HFF-Myc (cell line): ENCODE data around the gene YBX2.

ENCODE experiments used
- DNase-seq: peaks from one replicate; pipeline ENCODE4 v3.0.0-alpha.2; 2011; ENCODE audit warnings: low read depth; ENCODE audit errors: extremely low read depth
- H3K4me3 ChIP-seq: replicated peaks from 2 replicates; pipeline ENCODE4 v1.5.1; 2011; ENCODE audit warnings: low read depth, mild to moderate bottlenecking, control low read depth, low read length
- TF ChIP-seq, protein P1 (sequence below): IDR thresholded peaks from 2 replicates; pipeline ENCODE4 v1.5.1; 2012; ENCODE audit warnings: mild to moderate bottlenecking, low read depth, low read length, control low read depth; ENCODE audit errors: missing control alignments

The YBX2 gene

DNA sequence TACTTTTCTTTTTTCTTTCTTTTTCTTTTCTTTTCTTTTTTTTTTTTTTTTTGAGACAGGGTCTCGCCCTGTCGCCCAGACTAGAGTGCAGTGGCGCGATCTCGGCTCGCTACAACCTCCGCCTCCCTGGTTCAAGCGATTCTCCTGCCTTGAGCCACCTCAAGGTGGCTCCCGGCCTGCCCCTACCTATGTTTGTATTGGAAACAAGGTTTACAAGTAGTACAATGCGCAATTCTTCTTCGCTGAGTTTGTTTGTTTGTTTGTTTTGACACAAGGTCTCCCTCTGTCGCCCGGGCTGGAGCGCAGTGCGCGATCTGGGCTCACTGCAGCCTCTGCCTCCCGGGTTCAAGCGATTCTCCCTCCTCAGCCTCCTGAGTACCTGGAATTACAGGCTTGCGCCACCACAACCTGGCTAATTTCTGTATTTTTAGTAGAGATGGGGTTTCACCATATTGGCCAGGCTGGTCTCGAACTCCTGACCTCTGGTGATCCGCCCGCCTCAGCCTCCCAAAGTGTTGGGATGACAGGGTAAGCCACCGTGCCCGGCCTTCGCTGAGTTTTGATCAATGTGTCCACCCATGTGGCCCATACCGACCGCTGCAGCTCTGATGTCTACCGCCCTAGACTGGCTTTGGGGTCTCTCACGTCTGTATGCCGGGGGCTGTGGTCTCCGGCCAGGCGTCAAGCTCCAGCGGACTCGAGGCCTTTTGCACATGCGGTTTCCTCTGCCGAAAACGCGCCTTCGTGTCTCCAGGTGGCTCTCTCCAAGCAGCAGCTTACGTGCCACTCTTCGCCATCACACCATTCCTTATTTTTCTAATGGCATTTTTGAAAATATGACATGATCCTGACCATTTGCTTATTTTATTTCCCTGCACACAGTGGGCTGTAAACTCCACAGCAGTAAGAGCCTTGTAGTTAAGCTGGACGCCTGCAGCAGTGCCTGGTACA lies 1.1 kb upstream of the YBX2 start:
- no peak overlapping the region for H3K4me3 ChIP-seq
- no peak for DNase-seq
- TF ChIP-seq, protein P1, sequence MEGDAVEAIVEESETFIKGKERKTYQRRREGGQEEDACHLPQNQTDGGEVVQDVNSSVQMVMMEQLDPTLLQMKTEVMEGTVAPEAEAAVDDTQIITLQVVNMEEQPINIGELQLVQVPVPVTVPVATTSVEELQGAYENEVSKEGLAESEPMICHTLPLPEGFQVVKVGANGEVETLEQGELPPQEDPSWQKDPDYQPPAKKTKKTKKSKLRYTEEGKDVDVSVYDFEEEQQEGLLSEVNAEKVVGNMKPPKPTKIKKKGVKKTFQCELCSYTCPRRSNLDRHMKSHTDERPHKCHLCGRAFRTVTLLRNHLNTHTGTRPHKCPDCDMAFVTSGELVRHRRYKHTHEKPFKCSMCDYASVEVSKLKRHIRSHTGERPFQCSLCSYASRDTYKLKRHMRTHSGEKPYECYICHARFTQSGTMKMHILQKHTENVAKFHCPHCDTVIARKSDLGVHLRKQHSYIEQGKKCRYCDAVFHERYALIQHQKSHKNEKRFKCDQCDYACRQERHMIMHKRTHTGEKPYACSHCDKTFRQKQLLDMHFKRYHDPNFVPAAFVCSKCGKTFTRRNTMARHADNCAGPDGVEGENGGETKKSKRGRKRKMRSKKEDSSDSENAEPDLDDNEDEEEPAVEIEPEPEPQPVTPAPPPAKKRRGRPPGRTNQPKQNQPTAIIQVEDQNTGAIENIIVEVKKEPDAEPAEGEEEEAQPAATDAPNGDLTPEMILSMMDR = no peak

DNA sequence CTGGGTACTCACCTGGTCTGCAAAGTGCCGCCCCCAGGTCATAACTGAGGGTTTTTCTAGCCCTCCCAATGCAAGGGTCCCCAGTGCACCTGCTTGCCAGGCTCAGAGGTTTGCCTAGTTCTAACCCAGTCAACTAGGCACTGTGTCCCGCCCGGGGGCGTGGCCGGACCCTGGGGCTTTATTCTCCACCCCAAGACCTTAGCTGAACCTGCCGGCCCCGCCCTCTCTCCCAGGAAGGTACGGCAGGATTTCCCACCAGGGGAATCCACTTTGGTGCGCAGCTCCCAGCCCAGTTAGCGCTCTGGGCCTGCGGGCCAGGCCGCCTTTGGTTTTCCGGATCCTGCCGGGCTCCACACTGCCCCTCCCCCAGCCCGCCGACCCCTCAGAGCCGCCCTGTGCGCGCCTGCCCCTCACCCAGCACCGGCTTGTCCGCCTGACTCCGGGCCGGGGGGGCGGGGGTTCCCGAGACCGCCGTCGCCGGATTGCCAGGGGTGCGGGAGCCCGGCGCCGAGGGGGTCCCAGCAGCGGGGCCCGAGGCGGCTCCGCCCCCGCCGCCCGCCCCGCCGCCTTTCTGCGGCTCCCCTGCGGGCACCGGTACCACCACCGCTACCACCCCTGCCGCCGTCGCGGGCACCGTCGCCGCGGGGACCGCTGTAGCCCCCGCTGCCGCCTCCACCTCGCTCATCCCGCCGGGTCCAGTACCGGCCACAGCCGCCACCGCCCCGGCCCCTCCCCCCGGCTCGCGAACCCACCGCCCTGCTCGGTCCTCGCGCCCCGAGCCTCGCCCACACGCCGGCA lies 424 bp downstream of the YBX2 start:
- TF ChIP-seq, protein P1 = no peak
- no peak overlapping the region for H3K4me3 ChIP-seq
- DNase-seq = no peak

DNA sequence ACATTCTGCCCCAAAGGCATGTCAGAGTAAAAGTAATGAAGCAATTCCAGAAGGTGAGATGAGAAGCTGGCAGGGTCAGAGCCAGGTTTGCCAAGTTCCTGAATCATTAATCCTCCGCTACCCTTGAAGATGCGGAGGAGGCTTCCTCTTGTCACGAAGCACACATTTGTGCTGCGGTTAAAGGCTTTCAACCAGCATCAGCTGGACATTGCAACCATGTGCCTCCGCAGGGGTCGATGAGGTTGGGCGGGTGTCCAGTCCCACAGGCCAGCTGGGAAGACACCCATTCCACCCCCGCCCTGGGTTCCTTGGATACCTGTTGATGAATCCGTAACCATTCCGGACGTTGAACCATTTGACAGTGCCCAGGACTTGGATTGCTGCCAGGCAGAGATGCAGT lies 1.3 kb downstream of the YBX2 start:
- TF ChIP-seq, protein P1 = no peak
- no peak overlapping the region for H3K4me3 ChIP-seq
- DNase-seq = no peak

DNA sequence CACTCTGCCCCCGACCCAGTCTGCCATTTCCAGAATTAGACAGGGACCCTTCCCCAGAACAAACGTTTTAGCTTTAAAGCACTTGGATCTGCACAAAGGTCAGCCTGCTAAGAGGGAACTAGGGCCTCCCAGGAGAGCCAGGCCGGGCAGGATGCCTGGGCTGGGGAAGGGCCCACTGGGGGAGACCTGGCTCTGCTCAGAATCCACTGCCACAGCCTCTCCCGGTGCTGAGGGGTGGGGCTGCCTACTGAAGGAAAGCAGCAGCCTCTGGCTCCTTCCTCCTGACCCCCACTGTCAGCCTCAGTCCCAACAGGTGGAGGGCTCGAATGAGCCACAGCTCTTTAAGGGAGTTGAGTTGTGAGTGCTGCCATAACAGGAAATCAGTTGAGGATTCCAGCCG lies 1.7 kb downstream of the YBX2 start:
- H3K4me3 ChIP-seq = no peak overlapping the region
- TF ChIP-seq, protein P1 = no peak
- DNase-seq = no peak

DNA sequence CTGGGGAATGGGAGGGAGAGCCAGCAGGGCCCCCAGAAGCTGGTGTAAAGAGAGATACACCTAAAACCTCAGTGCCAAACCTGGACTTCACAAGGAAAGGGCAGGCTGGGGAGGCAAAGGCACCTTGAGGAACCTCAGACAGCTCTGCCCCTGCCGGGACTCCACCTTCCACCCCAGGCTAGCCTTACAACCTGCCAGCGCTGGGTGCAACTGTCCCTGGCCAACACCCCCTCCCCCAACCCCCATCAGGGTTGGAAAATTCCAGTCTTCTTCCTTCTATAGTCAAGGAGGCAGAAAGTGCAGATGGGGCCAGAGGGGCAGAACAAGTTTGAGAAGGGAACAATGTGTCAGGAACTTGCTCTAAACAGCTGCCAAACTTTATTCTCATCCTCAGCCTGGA lies 2.2 kb downstream of the YBX2 start:
- DNase-seq = no peak
- TF ChIP-seq, protein P1 = no peak
- H3K4me3 ChIP-seq = no peak overlapping the region

DNA sequence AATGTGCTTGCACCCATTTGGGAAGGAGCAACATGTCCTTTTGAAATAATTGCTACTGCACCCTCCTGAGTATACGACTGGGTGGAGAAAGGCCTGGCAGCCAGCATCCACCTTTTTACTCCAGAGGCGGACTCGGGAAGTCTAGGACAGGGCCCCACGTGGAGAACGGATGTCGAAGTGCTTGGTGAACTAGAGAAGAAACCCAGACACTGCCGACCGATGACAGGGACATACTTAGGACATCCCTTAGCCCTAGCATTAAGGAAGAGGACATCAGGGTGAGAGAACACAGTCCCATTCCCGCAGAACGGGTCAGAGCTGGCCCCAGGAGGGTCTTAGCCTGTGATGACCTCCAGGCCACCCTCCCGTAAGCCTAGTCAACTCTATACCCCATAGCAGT lies 3.8 kb downstream of the YBX2 start:
- H3K4me3 ChIP-seq = no peak overlapping the region
- TF ChIP-seq, protein P1 = no peak
- DNase-seq = no peak
